HG03565 (cell line): ENCODE results near the gene ZNF772.
A peak's percentile ranks its signal among the peaks of the same experiment; 100 is the strongest.
"Not testable (repeated sequence)": the region's sequence is repeated elsewhere in the genome, so short reads cannot be mapped to it uniquely, and the experiment has no call there.

Experiments
- ATAC-seq: cut with Tn5 transposase; IDR thresholded peaks from one replicate; pipeline ENCODE4 v1.9.1; 2021; ENCODE audit warnings: mild to moderate bottlenecking, moderate library complexity; ENCODE audit not compliant: unreplicated experiment

ZNF772 gene

GRCh38 chr19:57477191-57478008 is at the start of gene ZNF772:
TSS of gene ZNF772 (minus strand) at chr19:57477566. CDS start at chr19:57477309, 257 bp downstream.
- peak; percentile 92 for ATAC-seq

GRCh38 chr19:57518021-57518420 is 40.7 kb upstream of the ZNF772 start:
- not testable (repeated sequence) for ATAC-seq

- ATAC-seq: no peak
These were observed 37.9 kb upstream of the ZNF772 start for GRCh38 chr19:57515255-57515654.

- ATAC-seq: no peak
These were observed 35.5 kb upstream of the ZNF772 start for GRCh38 chr19:57512845-57513244.

GRCh38 chr19:57511484-57511883 is 34.1 kb upstream of the ZNF772 start:
- ATAC-seq: no peak

- no peak for ATAC-seq
These were observed 28.8 kb upstream of the ZNF772 start for GRCh38 chr19:57506163-57506562.

GRCh38 chr19:57500400-57500799 is 23.0 kb upstream of the ZNF772 start:
- ATAC-seq: not testable (repeated sequence)

GRCh38 chr19:57499680-57500395 is 22.5 kb upstream of the ZNF772 start, which contains the start of gene ZNF773:
TSS of gene ZNF773 (plus strand) at chr19:57499938. CDS start at chr19:57500081, 143 bp downstream.
- ATAC-seq: peak; percentile 98

GRCh38 chr19:57499332-57499679 is 21.9 kb upstream of the ZNF772 start:
- not testable (repeated sequence) for ATAC-seq

- ATAC-seq: not testable (repeated sequence)
These were observed 10.9 kb upstream of the ZNF772 start for GRCh38 chr19:57488299-57488644.

- ATAC-seq: peak; percentile 92
These were observed 10.3 kb upstream of the ZNF772 start, which contains the start of gene ZNF419 for GRCh38 chr19:57487477-57488298. TSS of gene ZNF419 (plus strand) at chr19:57487750. CDS start at chr19:57487951, 201 bp downstream.

GRCh38 chr19:57473646-57474045 is 3.7 kb downstream of the ZNF772 start:
- no peak for ATAC-seq

GRCh38 chr19:57466489-57466888 is 10.9 kb downstream of the ZNF772 start:
- ATAC-seq: no peak

- no peak for ATAC-seq
These were observed 11.5 kb downstream of the ZNF772 start for GRCh38 chr19:57465680-57466381.

GRCh38 chr19:57452307-57452706 is 25.1 kb downstream of the ZNF772 start:
- no peak for ATAC-seq

GRCh38 chr19:57443121-57443696 is 34.2 kb downstream of the ZNF772 start:
- no peak for ATAC-seq

- ATAC-seq: no peak
These were observed 35.2 kb downstream of the ZNF772 start for GRCh38 chr19:57441979-57442752.

GRCh38 chr19:57438925-57439324 is 38.4 kb downstream of the ZNF772 start:
- ATAC-seq: no peak

- ATAC-seq: no peak
These were observed 39.4 kb downstream of the ZNF772 start for GRCh38 chr19:57437931-57438330.
